ENCODE data around the gene TMIGD2.

TMIGD2 gene

GRCh38 chr19:4326215-4326836 lies 24.1 kb upstream of the TMIGD2 start:
- no peak for DNase-seq (ENCODE audit: low read depth)

GRCh38 chr19:4324228-4324627 lies 22.0 kb upstream of the TMIGD2 start:
- DNase-seq (ENCODE audit: low read depth), result no peak

GRCh38 chr19:4323692-4324091 lies 21.5 kb upstream of the TMIGD2 start:
- DNase-seq (ENCODE audit: low read depth), result no peak

GRCh38 chr19:4322942-4323665 lies 20.9 kb upstream of the TMIGD2 start:
- DNase-seq (ENCODE audit: low read depth), result no peak

- DNase-seq (ENCODE audit: low read depth), result no peak
Observed at GRCh38 chr19:4320419-4320818, 18.2 kb upstream of the TMIGD2 start.

- DNase-seq (ENCODE audit: low read depth), result no peak
Observed at GRCh38 chr19:4319067-4319718, 17.0 kb upstream of the TMIGD2 start.

- DNase-seq (ENCODE audit: low read depth), result no peak
Observed at GRCh38 chr19:4318460-4318859, 16.3 kb upstream of the TMIGD2 start.

GRCh38 chr19:4316956-4317355 lies 14.8 kb upstream of the TMIGD2 start:
- DNase-seq (ENCODE audit: low read depth), result no peak

- no peak for DNase-seq (ENCODE audit: low read depth)
Observed at GRCh38 chr19:4313847-4314490, 11.8 kb upstream of the TMIGD2 start.

GRCh38 chr19:4310247-4311121 lies 8.3 kb upstream of the TMIGD2 start:
- no peak for DNase-seq (ENCODE audit: low read depth)

- no peak for DNase-seq (ENCODE audit: low read depth)
Observed at GRCh38 chr19:4305659-4306058, 3.5 kb upstream of the TMIGD2 start.

- DNase-seq (ENCODE audit: low read depth), result no peak
Observed at GRCh38 chr19:4305257-4305612, 3.0 kb upstream of the TMIGD2 start.

GRCh38 chr19:4304538-4305256 lies 2.5 kb upstream of the TMIGD2 start, which contains the start of gene FSD1:
Gene FSD1 (plus strand): TSS chr19:4304598. CDS start chr19:4304747, 149 bp downstream.
- DNase-seq (ENCODE audit: low read depth), result peak; percentile 41

- no peak for DNase-seq (ENCODE audit: low read depth)
Observed at GRCh38 chr19:4303819-4304537, 1.8 kb upstream of the TMIGD2 start.

GRCh38 chr19:4301590-4302242 lies 473 bp downstream of the TMIGD2 start:
- DNase-seq (ENCODE audit: low read depth), result no peak

- no peak for DNase-seq (ENCODE audit: low read depth)
Observed at GRCh38 chr19:4300589-4300988, 1.6 kb downstream of the TMIGD2 start.

- no peak for DNase-seq (ENCODE audit: low read depth)
Observed at GRCh38 chr19:4298810-4299550, 3.2 kb downstream of the TMIGD2 start.

GRCh38 chr19:4297901-4298809 lies 4.0 kb downstream of the TMIGD2 start:
- peak; percentile 17 for DNase-seq (ENCODE audit: low read depth)

Measured in stimulated activated CD4-positive, alpha-beta T cell treated with anti-CD3 and anti-CD28 coated beads, Interleukin-2, amount 100 ng/mL, for 4 hours (primary cell).